ENCODE results near the gene CCDC126.
A peak's percentile ranks its signal among the peaks of the same experiment; 100 is the strongest.
"Not testable (repeated sequence)": the region's sequence is repeated elsewhere in the genome, so short reads cannot be mapped to it uniquely, and the experiment has no call there.

CCDC126 gene

GRCh38 chr7:23679898-23680413, 82.8 kb downstream of the CCDC126 start, which contains the start of gene FAM221A:
TSS of gene FAM221A (plus strand) at chr7:23680199. CDS start at chr7:23680219, 20 bp downstream.
- H3K4me3 ChIP-seq (ENCODE audit: low read depth, low read length, poor library complexity, severe bottlenecking): peak within 1 kb of the TSS; percentile 85
- no peaks in the 10 kb centered on the region for H3K79me2 ChIP-seq (ENCODE audit: insufficient read depth, low read length)
- H3K9ac ChIP-seq (ENCODE audit: low read length): peak within 1 kb of the TSS; percentile 83
- peak within 1 kb of the TSS; percentile 68 for H2AFZ ChIP-seq (ENCODE audit: low read length)
- peaks cover 7% of the 10 kb centered on the region; the same call in 1 of the 2 replicates for H3F3A ChIP-seq (ENCODE audit: insufficient read depth, low read length)
- peaks cover 11% of the 10 kb centered on the region for H3K9me3 ChIP-seq (ENCODE audit: low read length)
- H3K9me2 ChIP-seq (ENCODE audit: low read depth, low read length): no peaks in the 10 kb centered on the region
- TF ChIP-seq EZH2 (IDR thresholded peaks at IDR 0.05; ENCODE audit: borderline replicate concordance, low read length) (no peak), CTCF (IDR thresholded peaks at IDR 0.05; ENCODE audit: low read length) (peak; percentile 71)
- peaks cover 4% of the 10 kb centered on the region; the same call in 1 of the 2 replicates for H3K27me3 ChIP-seq (ENCODE audit: insufficient read depth, low read length)
- H4K20me1 ChIP-seq (ENCODE audit: insufficient read depth, low read length): no peaks in the 10 kb centered on the region
- H3K4me1 ChIP-seq (ENCODE audit: insufficient read depth, low read length, severe bottlenecking): peaks cover 20% of the 10 kb centered on the region
- H3K27ac ChIP-seq (ENCODE audit: low read depth, low read length, poor library complexity, severe bottlenecking): peak within 1 kb of the TSS; percentile 54
- H3K4me2 ChIP-seq (ENCODE audit: low read length): peak within 1 kb of the TSS; percentile 88
- H3K36me3 ChIP-seq (ENCODE audit: insufficient read depth, low read length): no peaks in the 10 kb centered on the region; the same call in 1 of the 2 replicates

DNA sequence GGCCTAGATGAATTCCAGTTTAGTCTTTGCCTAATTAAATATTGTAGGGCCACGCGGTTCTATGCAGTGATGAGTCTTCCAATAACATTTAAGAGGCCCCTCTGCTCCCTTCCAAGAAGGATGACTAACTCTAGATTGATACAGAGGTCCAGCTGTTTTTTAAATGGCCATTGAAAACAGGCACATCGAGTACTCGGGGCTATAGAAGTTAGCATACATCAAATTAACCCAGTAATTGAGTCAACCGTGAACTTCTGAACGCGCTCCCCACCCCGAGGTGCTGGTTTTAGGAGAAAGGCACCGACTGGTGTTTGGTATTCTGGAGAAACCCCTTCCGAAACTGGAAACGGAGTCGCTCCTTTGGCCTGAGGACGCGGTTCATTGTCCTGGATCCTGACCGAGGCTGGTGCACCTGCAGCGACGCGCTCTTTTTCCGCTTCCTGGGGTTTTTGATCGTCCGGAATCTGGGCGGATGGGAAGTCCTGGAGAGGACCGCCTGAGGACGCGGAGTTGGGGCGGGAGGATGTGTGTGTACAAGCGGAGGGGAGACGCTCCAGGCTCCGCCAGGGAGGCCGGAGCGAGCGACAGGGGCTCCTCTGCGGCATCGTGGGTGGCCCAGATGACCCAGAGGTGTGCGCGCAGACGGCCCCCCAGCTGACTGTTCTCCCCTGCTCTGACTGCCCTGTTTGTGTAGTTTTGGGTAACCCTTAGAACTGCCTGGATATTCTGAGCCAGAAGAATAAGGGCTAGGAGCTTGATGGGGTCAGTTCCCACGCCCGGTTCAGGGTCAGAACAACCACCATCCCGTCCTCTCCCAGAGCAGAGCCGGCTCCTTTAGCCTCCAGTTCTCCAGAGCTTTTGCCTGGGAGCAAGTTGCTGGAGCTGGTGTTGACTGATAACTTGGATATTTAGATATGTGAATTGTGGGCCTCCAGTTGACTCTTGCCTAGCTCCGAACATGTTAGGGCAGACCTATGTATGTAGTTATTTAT, 83.5 kb downstream of the CCDC126 start:
- Histone ChIP-seq H3F3A (ENCODE audit: insufficient read depth, low read length) (peaks cover 7% of the 10 kb centered on the region; the same call in 1 of the 2 replicates), H2AFZ (ENCODE audit: low read length) (peak overlapping the region; percentile 68), H3K4me2 (ENCODE audit: low read length) (peak overlapping the region; percentile 88), H3K9me2 (ENCODE audit: low read depth, low read length) (no peaks in the 10 kb centered on the region), H3K4me1 (ENCODE audit: insufficient read depth, low read length, severe bottlenecking) (peaks cover 27% of the 10 kb centered on the region), H3K27me3 (ENCODE audit: insufficient read depth, low read length) (no peaks in the 10 kb centered on the region; the same call in 1 of the 2 replicates), H3K79me2 (ENCODE audit: insufficient read depth, low read length) (no peaks in the 10 kb centered on the region), H3K4me3 (ENCODE audit: low read depth, low read length, poor library complexity, severe bottlenecking) (peak overlapping the region; percentile 85), H3K27ac (ENCODE audit: low read depth, low read length, poor library complexity, severe bottlenecking) (peak overlapping the region; percentile 54), H4K20me1 (ENCODE audit: insufficient read depth, low read length) (no peaks in the 10 kb centered on the region), H3K36me3 (ENCODE audit: insufficient read depth, low read length) (no peaks in the 10 kb centered on the region; the same call in 1 of the 2 replicates), H3K9me3 (ENCODE audit: low read length) (0 out of 2 replicates have a peak, but pooled peaks cover 3% of the 10 kb centered on the region), H3K9ac (ENCODE audit: low read length) (peak overlapping the region; percentile 83)
- no peak for TF ChIP-seq EZH2 (IDR thresholded peaks at IDR 0.05; ENCODE audit: borderline replicate concordance, low read length)

DNA sequence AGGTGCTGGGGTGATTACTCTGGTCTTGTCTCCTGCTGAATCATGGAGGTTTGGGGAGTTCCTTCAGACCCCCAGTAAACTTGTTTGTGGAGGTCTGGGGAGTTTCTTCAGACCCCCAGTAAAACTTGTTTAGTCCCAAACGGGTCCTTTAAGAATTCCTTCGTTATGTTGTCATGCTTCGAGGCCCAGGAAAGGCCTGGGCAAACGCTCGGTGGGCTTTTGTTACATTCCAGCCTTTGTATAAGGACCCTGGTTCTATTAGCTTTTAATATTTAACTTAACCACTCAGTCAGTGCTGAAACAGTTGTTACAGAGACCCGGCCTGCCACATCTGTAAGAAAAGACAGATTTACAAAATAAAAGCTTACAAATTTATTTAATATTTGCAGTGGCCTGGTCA, 86.9 kb downstream of the CCDC126 start:
- H3K4me2 ChIP-seq (ENCODE audit: low read length); H3K9me3 ChIP-seq (ENCODE audit: low read length): not testable (repeated sequence)

GRCh38 chr7:23685731-23686130, 88.5 kb downstream of the CCDC126 start:
- peaks cover 7% of the 10 kb centered on the region; the same call in 1 of the 2 replicates for H3F3A ChIP-seq (ENCODE audit: insufficient read depth, low read length)
- H3K9me3 ChIP-seq (ENCODE audit: low read length): no peaks in the 10 kb centered on the region
- H4K20me1 ChIP-seq (ENCODE audit: insufficient read depth, low read length): no peaks in the 10 kb centered on the region
- H3K9ac ChIP-seq (ENCODE audit: low read length): peak overlapping the region; percentile 7; the same call in 1 of the 2 replicates
- H3K79me2 ChIP-seq (ENCODE audit: insufficient read depth, low read length): no peaks in the 10 kb centered on the region
- H3K27ac ChIP-seq (ENCODE audit: low read depth, low read length, poor library complexity, severe bottlenecking): peak overlapping the region; percentile 19
- H3K27me3 ChIP-seq (ENCODE audit: insufficient read depth, low read length): no peaks in the 10 kb centered on the region
- no peak for TF ChIP-seq EZH2 (IDR thresholded peaks at IDR 0.05; ENCODE audit: borderline replicate concordance, low read length)
- TF ChIP-seq CTCF (IDR thresholded peaks at IDR 0.05; ENCODE audit: low read length): no peak
- H3K4me2 ChIP-seq (ENCODE audit: low read length): peak overlapping the region; percentile 34; the same call in 1 of the 2 replicates
- peaks cover 18% of the 10 kb centered on the region; the same call in 1 of the 2 replicates for H3K36me3 ChIP-seq (ENCODE audit: insufficient read depth, low read length)
- peaks cover 18% of the 10 kb centered on the region for H3K4me1 ChIP-seq (ENCODE audit: insufficient read depth, low read length, severe bottlenecking)
- H2AFZ ChIP-seq (ENCODE audit: low read length): no peak overlapping the region
- no peak overlapping the region for H3K4me3 ChIP-seq (ENCODE audit: low read depth, low read length, poor library complexity, severe bottlenecking)
- H3K9me2 ChIP-seq (ENCODE audit: low read depth, low read length): no peaks in the 10 kb centered on the region

More for the DNA sequence above, 86.9 kb downstream of the CCDC126 start:
- not testable (repeated sequence) for H3K79me2 ChIP-seq (ENCODE audit: insufficient read depth, low read length); H3K9ac ChIP-seq (ENCODE audit: low read length); H4K20me1 ChIP-seq (ENCODE audit: insufficient read depth, low read length); H2AFZ ChIP-seq (ENCODE audit: low read length); H3K27ac ChIP-seq (ENCODE audit: low read depth, low read length, poor library complexity, severe bottlenecking); H3K9me2 ChIP-seq (ENCODE audit: low read depth, low read length); H3K4me3 ChIP-seq (ENCODE audit: low read depth, low read length, poor library complexity, severe bottlenecking); H3F3A ChIP-seq (ENCODE audit: insufficient read depth, low read length); H3K27me3 ChIP-seq (ENCODE audit: insufficient read depth, low read length); H3K36me3 ChIP-seq (ENCODE audit: insufficient read depth, low read length)
- H3K4me1 ChIP-seq (ENCODE audit: insufficient read depth, low read length, severe bottlenecking): peaks cover 30% of the 10 kb centered on the region
